Activated naive CD4-positive, alpha-beta T cell treated with anti-CD3 and anti-CD28 coated beads, Interleukin-2, amount 10 ng/mL, durations not matched to agents 7 days and 5 days (primary cell): ENCODE results near the gene ADGRF5.
"Not testable (repeated sequence)": the region's sequence is repeated elsewhere in the genome, so short reads cannot be mapped to it uniquely, and the experiment has no call there.

Experiments
- CTCF ChIA-PET: fragments of 350-600 bp; sonication (Branson Sonifier 250); formaldehyde crosslinking; loops from one replicate; lab custom pipeline; 2021; ENCODE audit warnings: antibody characterized with exemption; lab: Charles Lee
- DNase-seq: peaks from one replicate; pipeline ENCODE4 v3.0.0-alpha.2; 2020
- H3K27ac Mint-ChIP-seq: one replicate; pipeline ENCODE4 v1.8.0; 2021; ENCODE audit warnings: mild to moderate bottlenecking, moderate library complexity, mixed read lengths
- H3K27me3 Mint-ChIP-seq: one replicate; pipeline ENCODE4 v1.8.0; 2021; ENCODE audit warnings: mild to moderate bottlenecking, mixed read lengths
- H3K36me3 Mint-ChIP-seq: one replicate; pipeline ENCODE4 v1.8.0; 2021; ENCODE audit warnings: mixed read lengths
- H3K4me1 Mint-ChIP-seq: one replicate; pipeline ENCODE4 v1.8.0; 2021; ENCODE audit warnings: mixed read lengths
- H3K4me3 Mint-ChIP-seq: one replicate; pipeline ENCODE4 v1.8.0; 2021; ENCODE audit warnings: mild to moderate bottlenecking, moderate library complexity, mixed read lengths
- H3K9me3 Mint-ChIP-seq: one replicate; pipeline ENCODE4 v1.8.0; 2021; ENCODE audit warnings: mixed read lengths

Gene ADGRF5

GRCh38 chr6:46891252-46891795 is 30.4 kb downstream of the ADGRF5 start:
- H3K9me3 Mint-ChIP-seq, result no peaks in the 10 kb centered on the region
- DNase-seq, result no peak
- no peak overlapping the region for H3K27ac Mint-ChIP-seq
- CTCF ChIA-PET, result no interaction called here
- H3K4me3 Mint-ChIP-seq, result no peak overlapping the region
- no peaks in the 10 kb centered on the region for H3K36me3 Mint-ChIP-seq
- no peaks in the 10 kb centered on the region for H3K27me3 Mint-ChIP-seq
- H3K4me1 Mint-ChIP-seq, result no peaks in the 10 kb centered on the region

- CTCF ChIA-PET, result no interaction called here
- Mint-ChIP-seq H3K4me3 (no peak overlapping the region), H3K27ac (no peak overlapping the region), H3K36me3 (no peaks in the 10 kb centered on the region), H3K27me3 (no peaks in the 10 kb centered on the region), H3K9me3 (no peaks in the 10 kb centered on the region), H3K4me1 (no peaks in the 10 kb centered on the region)
- no peak for DNase-seq
These were observed 33.2 kb downstream of the ADGRF5 start for GRCh38 chr6:46888578-46888977.

- Mint-ChIP-seq H3K4me1 (no peaks in the 10 kb centered on the region), H3K27ac (no peak overlapping the region), H3K9me3 (no peaks in the 10 kb centered on the region), H3K27me3 (no peaks in the 10 kb centered on the region), H3K4me3 (no peak overlapping the region), H3K36me3 (no peaks in the 10 kb centered on the region)
- CTCF ChIA-PET, result no interaction called here
- no peak for DNase-seq
These were observed 33.7 kb downstream of the ADGRF5 start for GRCh38 chr6:46888031-46888430.

- Mint-ChIP-seq H3K4me1 (no peaks in the 10 kb centered on the region), H3K9me3 (no peaks in the 10 kb centered on the region), H3K27me3 (no peaks in the 10 kb centered on the region), H3K36me3 (no peaks in the 10 kb centered on the region), H3K27ac (no peak overlapping the region), H3K4me3 (no peak overlapping the region)
- DNase-seq, result no peak
- CTCF ChIA-PET, result no interaction called here
These were observed 39.1 kb downstream of the ADGRF5 start for GRCh38 chr6:46882645-46883044.

- peaks cover 11% of the 10 kb centered on the region for H3K27me3 Mint-ChIP-seq
- DNase-seq, result no peak
- no peaks in the 10 kb centered on the region for H3K4me1 Mint-ChIP-seq
- no peak overlapping the region for H3K4me3 Mint-ChIP-seq
- no peak overlapping the region for H3K27ac Mint-ChIP-seq
- no peaks in the 10 kb centered on the region for H3K9me3 Mint-ChIP-seq
- no peaks in the 10 kb centered on the region for H3K36me3 Mint-ChIP-seq
- CTCF ChIA-PET, result no interaction called here
These were observed 42.7 kb downstream of the ADGRF5 start for GRCh38 chr6:46879003-46879402.

GRCh38 chr6:46876126-46876525 is 45.6 kb downstream of the ADGRF5 start:
- Mint-ChIP-seq H3K27me3 (peaks cover 11% of the 10 kb centered on the region), H3K4me1 (no peaks in the 10 kb centered on the region), H3K27ac (no peak overlapping the region), H3K36me3 (no peaks in the 10 kb centered on the region), H3K4me3 (no peak overlapping the region), H3K9me3 (no peaks in the 10 kb centered on the region)
- CTCF ChIA-PET, result no interaction called here
- DNase-seq, result no peak

- no peaks in the 10 kb centered on the region for H3K27me3 Mint-ChIP-seq
- no peak overlapping the region for H3K27ac Mint-ChIP-seq
- no peaks in the 10 kb centered on the region for H3K36me3 Mint-ChIP-seq
- H3K9me3 Mint-ChIP-seq, result no peaks in the 10 kb centered on the region
- H3K4me3 Mint-ChIP-seq, result no peak overlapping the region
- H3K4me1 Mint-ChIP-seq, result no peaks in the 10 kb centered on the region
- CTCF ChIA-PET, result no interaction called here
- no peak for DNase-seq
These were observed 54.3 kb downstream of the ADGRF5 start for GRCh38 chr6:46867411-46867810.

GRCh38 chr6:46865221-46865620 is 56.5 kb downstream of the ADGRF5 start:
- CTCF ChIA-PET, result interaction anchor here (1.7 kb wide), 1 partner anchor 16 kb away, joined by 6 read pairs; no protein-coding TSS in a partner anchor

GRCh38 chr6:46863791-46864190 is 57.9 kb downstream of the ADGRF5 start:
- Mint-ChIP-seq H3K27me3 (no peaks in the 10 kb centered on the region), H3K4me1 (no peaks in the 10 kb centered on the region), H3K27ac (no peak overlapping the region), H3K9me3 (no peaks in the 10 kb centered on the region), H3K4me3 (no peak overlapping the region), H3K36me3 (no peaks in the 10 kb centered on the region)
- DNase-seq, result no peak
- CTCF ChIA-PET, result interaction anchor here (0.9 to 1.7 kb wide), 2 partner anchors 14 to 15 kb away, joined by 3 to 6 read pairs; no protein-coding TSS in a partner anchor

More at GRCh38 chr6:46865221-46865620, 56.5 kb downstream of the ADGRF5 start:
- no peaks in the 10 kb centered on the region for H3K36me3 Mint-ChIP-seq
- no peak for DNase-seq
- H3K4me1 Mint-ChIP-seq, result no peaks in the 10 kb centered on the region
- H3K27me3 Mint-ChIP-seq, result no peaks in the 10 kb centered on the region
- no peaks in the 10 kb centered on the region for H3K9me3 Mint-ChIP-seq
- no peak overlapping the region for H3K4me3 Mint-ChIP-seq
- no peak overlapping the region for H3K27ac Mint-ChIP-seq

- H3K9me3 Mint-ChIP-seq, result no peaks in the 10 kb centered on the region
- no peak overlapping the region for H3K4me3 Mint-ChIP-seq
- CTCF ChIA-PET, result no interaction called here
- no peaks in the 10 kb centered on the region for H3K27me3 Mint-ChIP-seq
- no peak overlapping the region for H3K27ac Mint-ChIP-seq
- no peak for DNase-seq
- H3K4me1 Mint-ChIP-seq, result no peaks in the 10 kb centered on the region
- no peaks in the 10 kb centered on the region for H3K36me3 Mint-ChIP-seq
These were observed 59.4 kb downstream of the ADGRF5 start for GRCh38 chr6:46862381-46862780.

- H3K4me1 Mint-ChIP-seq, H3K36me3 Mint-ChIP-seq, H3K4me3 Mint-ChIP-seq, H3K9me3 Mint-ChIP-seq, H3K27ac Mint-ChIP-seq, H3K27me3 Mint-ChIP-seq: not testable (repeated sequence)
- DNase-seq, result peak; percentile 40
- CTCF ChIA-PET, result interaction anchor here (1.1 to 1.2 kb wide), 3 partner anchors 14 to 634 kb away, joined by 3 read pairs; no protein-coding TSS in a partner anchor
These were observed 65.8 kb downstream of the ADGRF5 start for GRCh38 chr6:46855966-46856365.

- DNase-seq, H3K4me1 Mint-ChIP-seq, H3K36me3 Mint-ChIP-seq, CTCF ChIA-PET, H3K9me3 Mint-ChIP-seq, H3K4me3 Mint-ChIP-seq, H3K27ac Mint-ChIP-seq: not testable (repeated sequence)
- peaks cover 25% of the 10 kb centered on the region for H3K27me3 Mint-ChIP-seq
These were observed 70.2 kb downstream of the ADGRF5 start for GRCh38 chr6:46851576-46851975.

GRCh38 chr6:46850792-46851191 is 70.9 kb downstream of the ADGRF5 start:
- peaks cover 5% of the 10 kb centered on the region for H3K4me1 Mint-ChIP-seq
- H3K27ac Mint-ChIP-seq, result no peak overlapping the region
- no peaks in the 10 kb centered on the region for H3K36me3 Mint-ChIP-seq
- DNase-seq, result no peak
- H3K9me3 Mint-ChIP-seq, result no peaks in the 10 kb centered on the region
- H3K27me3 Mint-ChIP-seq, result peaks cover 25% of the 10 kb centered on the region
- CTCF ChIA-PET, result interaction anchor here (0.9 kb wide), 1 partner anchor 14 kb away, joined by 3 read pairs; no protein-coding TSS in a partner anchor
- no peak overlapping the region for H3K4me3 Mint-ChIP-seq

GRCh38 chr6:46849361-46849690 is 72.4 kb downstream of the ADGRF5 start:
- Mint-ChIP-seq H3K27me3 (peaks cover 23% of the 10 kb centered on the region), H3K9me3 (no peaks in the 10 kb centered on the region), H3K27ac (no peak overlapping the region), H3K36me3 (no peaks in the 10 kb centered on the region), H3K4me3 (no peak overlapping the region), H3K4me1 (peaks cover 5% of the 10 kb centered on the region)
- CTCF ChIA-PET, result interaction anchor here (0.6 to 2.2 kb wide), 4 partner anchors 12 to 198 kb away, joined by 3 to 16 read pairs (median 4); no protein-coding TSS in a partner anchor
- no peak for DNase-seq

- DNase-seq, result peak; percentile 68
- CTCF ChIA-PET, result interaction anchor here (0.6 to 2.2 kb wide), 7 partner anchors 12 to 199 kb away, joined by 3 to 16 read pairs (median 3); no protein-coding TSS in a partner anchor
- H3K27me3 Mint-ChIP-seq, result peaks cover 18% of the 10 kb centered on the region
- peaks cover 5% of the 10 kb centered on the region for H3K4me1 Mint-ChIP-seq
- no peaks in the 10 kb centered on the region for H3K36me3 Mint-ChIP-seq
- no peaks in the 10 kb centered on the region for H3K9me3 Mint-ChIP-seq
- H3K27ac Mint-ChIP-seq, result no peak overlapping the region
- H3K4me3 Mint-ChIP-seq, result no peak overlapping the region
These were observed 72.9 kb downstream of the ADGRF5 start for GRCh38 chr6:46848684-46849360.
